H1 (cell line): ENCODE results near the gene CCDC144A. TPM values are rescaled to one million over a fixed set of nuclear protein-coding genes. Genes with fewer than 3 reads are reported as not detected.
"Not testable (repeated sequence)": the region's sequence is repeated elsewhere in the genome, so short reads cannot be mapped to it uniquely, and the experiment has no call there.

ENCODE experiments used
- CTCF ChIA-PET: fragments of 300-600 bp; sonication (Branson Sonifier 250); formaldehyde crosslinking; loops from one replicate; lab custom pipeline; 2021; ENCODE audit not compliant: partially characterized antibody; lab: Charles Lee
- POLR2A ChIA-PET: fragments of 300-600 bp; sonication (Branson Sonifier 250); formaldehyde crosslinking; loops from one replicate; lab custom pipeline; 2021; ENCODE audit warnings: inconsistent platforms; ENCODE audit not compliant: partially characterized antibody; lab: Charles Lee
- DNase-seq, 2 experiments: peaks; one replicate each; pipeline versions ENCODE4 v3.0.0 to v3.0.0-alpha.2; 2010 to 2022; ENCODE audit warnings: low spot score in 2 of 2, low read depth in 1 of 2, mixed read lengths in 1 of 2
- FAIRE-seq: peaks from 2 replicates; lab custom pipeline; 2011; peaks lifted over from hg19 to GRCh38; lab: Jason Lieb, UNC
- H2AFZ ChIP-seq: 2 replicates; pipeline ENCODE4 v1.8.1; 2012; ENCODE audit warnings: low read length, inconsistent platforms
- H2AK5ac ChIP-seq: 2 replicates; pipeline ENCODE4 v1.6.1; 2013; ENCODE audit warnings: low read depth, low read length
- H2BK120ac ChIP-seq: replicated peaks from 2 replicates; pipeline ENCODE3; 2013; ENCODE audit warnings: low read depth, low read length, inconsistent platforms
- H2BK12ac ChIP-seq: 2 replicates; pipeline ENCODE4 v1.6.1; 2013; ENCODE audit warnings: low read depth, low read length
- H2BK15ac ChIP-seq: 2 replicates; pipeline ENCODE4 v1.6.1; 2013; ENCODE audit warnings: low read length
- H2BK20ac ChIP-seq: 2 replicates; pipeline ENCODE4 v1.6.1; 2013; ENCODE audit warnings: low read length
- H2BK5ac ChIP-seq: 2 replicates; pipeline ENCODE4 v1.6.1; 2013; ENCODE audit warnings: low read depth, low read length
- H3K14ac ChIP-seq: 2 replicates; pipeline ENCODE4 v1.6.1; 2013; ENCODE audit warnings: inconsistent platforms; ENCODE audit not compliant: insufficient read length
- H3K18ac ChIP-seq: 2 replicates; pipeline ENCODE4 v1.6.1; 2013; ENCODE audit warnings: low read length; ENCODE audit errors: extremely low read depth
- H3K23ac ChIP-seq: 2 replicates; pipeline ENCODE4 v1.6.1; 2013; ENCODE audit warnings: inconsistent platforms; ENCODE audit not compliant: insufficient read length
- H3K23me2 ChIP-seq: 2 replicates; pipeline ENCODE4 v1.6.1; 2013; ENCODE audit warnings: low read depth, low read length
- H3K27ac ChIP-seq: 2 replicates; pipeline ENCODE4 v1.6.1; 2011; ENCODE audit warnings: low read depth, low read length, inconsistent platforms
- H3K27me3 ChIP-seq, 4 experiments: replicated peaks in 1 of 4; 1 replicate in 1 of 4; 2 replicates in 3 of 4; pipeline versions ENCODE4 v1.6.1 to v1.8.1; 2011 to 2013; ENCODE audit warnings: low read length in 3 of 4, mild to moderate bottlenecking in 3 of 4, inconsistent platforms in 2 of 4, mixed read lengths in 2 of 4, moderate library complexity in 1 of 4; ENCODE audit not compliant: control insufficient read depth in 3 of 4, insufficient read depth in 3 of 4; ENCODE audit errors: extremely low read depth in 1 of 4
- H3K36me3 ChIP-seq, 4 experiments: 2 replicates each; pipeline versions ENCODE4 v1.6.1 to v1.8.1; 2011 to 2013; ENCODE audit warnings: mild to moderate bottlenecking in 4 of 4, low read length in 3 of 4, moderate library complexity in 2 of 4, control low read depth in 1 of 4, inconsistent platforms in 1 of 4; ENCODE audit not compliant: insufficient read depth in 4 of 4, control insufficient read depth in 2 of 4
- H3K4ac ChIP-seq: replicated peaks from 2 replicates; pipeline ENCODE3; 2013; ENCODE audit warnings: low read length, low read depth, mixed read lengths, inconsistent platforms; ENCODE audit not compliant: insufficient read length
- H3K4me1 ChIP-seq, 4 experiments: replicated peaks in 1 of 4; 1 replicate in 1 of 4; 2 replicates in 3 of 4; pipeline versions ENCODE4 v1.6.1 to v1.8.1; 2011 to 2013; ENCODE audit warnings: low read length in 3 of 4, inconsistent platforms in 2 of 4, mixed read lengths in 1 of 4; ENCODE audit not compliant: insufficient read depth in 4 of 4, control insufficient read depth in 3 of 4
- H3K4me2 ChIP-seq, 2 experiments: 2 replicates each; pipeline versions ENCODE4 v1.6.1 to v1.8.1; 2011 to 2013; ENCODE audit warnings: low read depth in 2 of 2, low read length in 2 of 2, control low read depth in 1 of 2, inconsistent platforms in 1 of 2, mild to moderate bottlenecking in 1 of 2; ENCODE audit not compliant: insufficient read depth in 1 of 2
- H3K4me3 ChIP-seq, 4 experiments: fragments of 200-600, 300-600 bp in 1 of 4; sonication (generic), shearing (Covaris generic), sonication (Bioruptor Twin) in 1 of 4; 2 replicates each; pipeline versions ENCODE4 v1.5.1 to v1.8.1; 2011 to 2016; ENCODE audit warnings: low read length in 4 of 4, low read depth in 3 of 4, control low read depth in 2 of 4, inconsistent platforms in 2 of 4, mild to moderate bottlenecking in 2 of 4, mixed read lengths in 1 of 4, moderate library complexity in 1 of 4; ENCODE audit not compliant: insufficient read depth in 2 of 4; ENCODE audit errors: extremely low read depth in 1 of 4
- H3K56ac ChIP-seq: replicated peaks from 2 replicates; pipeline ENCODE3; 2013; ENCODE audit warnings: low read depth, mild to moderate bottlenecking, mixed read lengths, low read length, inconsistent platforms; ENCODE audit not compliant: insufficient read length
- H3K79me1 ChIP-seq: 2 replicates; pipeline ENCODE4 v1.6.1; 2013; ENCODE audit warnings: low read depth, low read length, control low read depth
- H3K79me2 ChIP-seq, 2 experiments: 2 replicates each; pipeline versions ENCODE4 v1.6.1 to v1.8.1; 2012 to 2013; ENCODE audit warnings: low read length in 2 of 2, mild to moderate bottlenecking in 2 of 2, inconsistent platforms in 1 of 2; ENCODE audit not compliant: insufficient read depth in 2 of 2, control insufficient read depth in 1 of 2
- H3K9ac ChIP-seq, 4 experiments: replicated peaks in 1 of 4; 1 replicate in 1 of 4; 2 replicates in 3 of 4; pipeline versions ENCODE4 v1.6.1 to v1.8.1; 2011 to 2013; ENCODE audit warnings: low read depth in 3 of 4, low read length in 3 of 4, control low read depth in 2 of 4, mild to moderate bottlenecking in 2 of 4, moderate library complexity in 2 of 4, inconsistent platforms in 1 of 4; ENCODE audit errors: extremely low read depth in 1 of 4
- H3K9me3 ChIP-seq, 2 experiments: 2 replicates each; pipeline versions ENCODE4 v1.6.1 to v1.8.1; 2012 to 2013; ENCODE audit warnings: mild to moderate bottlenecking in 2 of 2, moderate library complexity in 2 of 2, control low read depth in 1 of 2, inconsistent platforms in 1 of 2, low read depth in 1 of 2, low read length in 1 of 2, mixed read lengths in 1 of 2; ENCODE audit not compliant: insufficient read depth in 2 of 2
- H4K20me1 ChIP-seq, 2 experiments: replicated peaks in 1 of 2; 2 replicates each; pipeline versions ENCODE3 to v1.8.1; 2011 to 2013; ENCODE audit warnings: inconsistent platforms in 2 of 2, low read length in 2 of 2, mild to moderate bottlenecking in 1 of 2; ENCODE audit not compliant: insufficient read depth in 2 of 2, control insufficient read depth in 1 of 2
- H4K5ac ChIP-seq: 2 replicates; pipeline ENCODE4 v1.6.1; 2013; ENCODE audit warnings: low read length, low read depth, mixed read lengths, inconsistent platforms; ENCODE audit not compliant: insufficient read length
- H4K8ac ChIP-seq: 2 replicates; pipeline ENCODE4 v1.8.0; 2013; ENCODE audit warnings: mild to moderate bottlenecking, moderate library complexity, low read length, inconsistent platforms; ENCODE audit not compliant: insufficient read depth; ENCODE audit errors: extremely low read depth
- H4K91ac ChIP-seq: replicated peaks from 2 replicates; pipeline ENCODE3; 2013; ENCODE audit warnings: low read length, mixed read lengths, inconsistent platforms; ENCODE audit not compliant: insufficient read length
- WGBS, 2 experiments: shearing (Covaris generic) in 1 of 2; methylation state at CpG; one replicate each; pipeline versions ENCODE4 v1.1.6 to v1.1.7; 2013 to 2015; ENCODE audit warnings: low lambda C conversion rate in 2 of 2, mixed read lengths in 2 of 2, inconsistent platforms in 1 of 2, low coverage in 1 of 2, missing lambda C conversion rate in 1 of 2; ENCODE audit not compliant: insufficient replicate concordance in 2 of 2, insufficient coverage in 1 of 2, insufficient read length in 1 of 2; ENCODE audit errors: extremely low coverage in 1 of 2, missing lambda C conversion rate in 1 of 2; 5-methylcytosine and 5-hydroxymethylcytosine counted together
- polyA plus RNA-seq, 7 experiments: library from polyadenylated mRNA; depleted of rRNA in 3 of 7; stranded (reverse) in 5 of 7; unstranded in 2 of 7; fragments of >200 nt in 5 of 7; fragments of 200-250 nt in 2 of 7; gene quantifications; 1 replicate in 5 of 7; 2 replicates in 1 of 7; 4 replicates in 1 of 7; pipeline versions ENCODE4 v1.2.1 to v1.2.3, GENCODE V29; 2011 to 2013; ENCODE audit warnings: missing spikeins in 2 of 7, mixed read lengths in 2 of 7
- total RNA-seq: library from RNA; stranded (reverse); fragmentation: NEBNext Ultra II Directional; extraction: Animal tissue kit (Norgen Biotek cat#: 25700); gene quantifications from 2 replicates; pipeline ENCODE4 v1.2.1, GENCODE V29; 2021

CCDC144A gene
- total and polyA plus RNA-seq, 2 of the 8 experiments (the other 6 are each of a cell fraction or from before 2014, with no cell fraction given) = 0.35 to 1.7 TPM

GRCh38 chr17:16787851-16788250, 97.8 kb downstream of the CCDC144A start:
- H3K23me2 ChIP-seq, H3K14ac ChIP-seq, H3K27ac ChIP-seq, H2BK12ac ChIP-seq, H3K4ac ChIP-seq, H3K4me1 ChIP-seq, H2AFZ ChIP-seq, H3K9ac ChIP-seq, H3K4me2 ChIP-seq, H3K36me3 ChIP-seq, H3K56ac ChIP-seq, DNase-seq, CTCF ChIA-PET, H3K4me3 ChIP-seq, H2BK5ac ChIP-seq, H3K23ac ChIP-seq, H3K9me3 ChIP-seq, H3K79me2 ChIP-seq, H2BK20ac ChIP-seq, H3K79me1 ChIP-seq, H4K8ac ChIP-seq, H4K5ac ChIP-seq, H4K91ac ChIP-seq, POLR2A ChIA-PET, H4K20me1 ChIP-seq, H2AK5ac ChIP-seq, FAIRE-seq, H2BK120ac ChIP-seq, H3K27me3 ChIP-seq, H2BK15ac ChIP-seq, H3K18ac ChIP-seq: not testable (repeated sequence)
- WGBS, 2 experiments = 79% methylated on average over 5 of the region's 5 CpGs; no CpG with 5 or more reads in 1 of the 2 experiments

DNA sequence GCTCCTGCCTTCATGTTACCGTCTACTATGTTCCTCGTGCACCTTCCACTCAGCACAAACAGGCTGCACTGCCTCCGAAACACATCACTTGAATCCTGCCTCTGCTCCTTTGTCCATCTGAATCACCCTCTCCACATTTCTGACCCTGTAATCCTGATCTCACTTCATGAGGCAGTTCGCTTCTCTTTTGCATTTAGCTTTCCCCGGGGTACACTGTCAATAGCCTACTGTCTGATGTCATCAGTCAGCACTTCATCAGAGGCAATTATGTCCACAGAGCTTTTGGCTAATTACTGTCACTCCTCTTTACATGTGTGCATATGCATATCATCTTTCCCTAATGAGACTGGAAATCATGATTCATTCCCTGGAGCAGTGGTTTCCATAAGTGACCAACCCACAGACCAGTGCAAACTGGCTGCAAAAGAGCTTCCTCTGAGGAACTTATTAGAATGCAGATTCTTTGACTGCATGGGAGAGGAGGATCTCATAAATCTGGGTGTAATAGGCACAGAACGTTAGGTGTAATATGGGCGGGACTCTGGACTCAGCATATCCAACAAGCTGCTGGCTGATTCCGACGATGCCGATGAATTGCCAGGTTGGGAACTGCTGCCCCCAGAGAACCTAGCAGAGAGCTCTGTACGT, 99.0 kb downstream of the CCDC144A start:
- H3K4me3 ChIP-seq, H3K23me2 ChIP-seq, H3K56ac ChIP-seq, H2BK12ac ChIP-seq, H4K91ac ChIP-seq, CTCF ChIA-PET, H3K27ac ChIP-seq, H3K79me2 ChIP-seq, H2BK120ac ChIP-seq, H3K36me3 ChIP-seq, H3K4me2 ChIP-seq, POLR2A ChIA-PET, H2BK5ac ChIP-seq, H4K20me1 ChIP-seq, H3K27me3 ChIP-seq, H4K5ac ChIP-seq, H3K9me3 ChIP-seq, H3K79me1 ChIP-seq, H3K9ac ChIP-seq, H4K8ac ChIP-seq, H2AFZ ChIP-seq, H3K4ac ChIP-seq, H2BK20ac ChIP-seq, H3K14ac ChIP-seq, H2AK5ac ChIP-seq, H3K18ac ChIP-seq, H3K23ac ChIP-seq, DNase-seq, H3K4me1 ChIP-seq, FAIRE-seq, H2BK15ac ChIP-seq: not testable (repeated sequence)
- WGBS, 2 experiments = 90% methylated on average over 7 of the region's 11 CpGs; no CpG with 5 or more reads in 1 of the 2 experiments
